GM18526 (cell line): Measurements from ENCODE around the gene FBLN2.

Source experiments
- POLR2A ChIP-seq: IDR thresholded peaks from 3 replicates; pipeline ENCODE4 v1.6.1; 2011; ENCODE audit not compliant: insufficient read length; ENCODE audit errors: extremely low read depth

FBLN2 gene

GRCh38 chr3:13509816-13510192 is 39.1 kb upstream of the FBLN2 start:
- TF ChIP-seq POLR2A, result no peak

DNA sequence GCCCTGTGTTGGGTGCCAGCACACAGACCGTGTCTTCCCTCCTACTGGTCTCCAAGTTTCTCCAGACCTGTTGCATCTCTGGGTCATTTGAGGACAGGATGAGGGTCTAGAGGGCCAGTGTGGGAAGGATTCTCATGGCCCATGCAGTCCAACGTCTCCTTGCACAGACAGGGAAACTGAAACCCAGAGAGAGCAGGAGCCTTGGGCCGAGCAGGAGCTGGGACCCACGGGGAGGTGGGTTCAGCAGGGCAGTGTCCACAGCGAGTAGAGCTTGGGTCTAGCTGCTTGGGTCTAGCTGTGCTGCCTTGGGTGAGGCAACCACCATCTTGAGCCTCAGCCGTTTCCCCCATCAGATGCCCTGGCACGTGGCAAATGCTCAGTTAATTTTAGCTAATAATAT is 36.5 kb upstream of the FBLN2 start:
- TF ChIP-seq POLR2A, result no peak

DNA sequence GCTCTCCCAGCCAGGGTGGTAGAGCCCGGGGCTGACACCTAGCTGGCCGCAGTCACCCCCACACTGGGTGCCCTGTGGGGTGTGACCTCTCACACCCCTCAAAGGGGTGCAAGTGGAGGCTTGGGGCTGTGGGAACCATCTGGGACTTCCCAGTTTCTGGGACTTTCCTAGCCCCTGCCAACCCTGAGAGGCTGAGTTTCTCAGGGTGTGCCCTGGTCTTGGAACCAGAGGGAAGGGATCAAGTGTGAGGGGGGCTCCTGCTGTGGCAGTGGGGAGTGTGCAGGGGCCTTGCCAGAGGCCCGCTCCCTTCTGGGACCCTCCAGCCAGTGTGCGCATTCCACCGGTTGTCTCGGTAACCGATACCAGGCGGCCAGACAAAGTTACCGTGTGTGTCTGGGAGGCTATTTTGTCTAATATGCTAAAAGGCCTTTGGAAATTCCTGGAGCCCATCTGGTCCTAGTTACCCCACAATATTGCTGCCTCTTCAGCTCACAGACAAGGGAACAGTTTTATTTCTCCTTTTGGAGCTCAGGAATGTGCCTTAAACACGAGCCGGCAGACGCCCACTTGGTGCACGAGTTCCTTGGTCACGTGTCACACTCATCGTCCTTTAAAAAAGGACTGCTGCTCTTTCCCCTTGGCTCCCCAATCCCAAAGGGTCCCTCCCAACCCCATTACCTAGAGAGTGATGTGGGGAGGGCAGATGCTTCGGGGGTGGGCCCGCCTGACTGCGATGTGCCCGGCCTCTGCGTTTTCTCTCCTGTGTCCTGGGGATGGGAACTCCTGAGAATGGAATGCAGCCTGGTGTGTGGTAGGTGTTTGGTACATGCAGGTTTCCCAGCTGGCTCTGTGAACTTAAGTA is 35.6 kb upstream of the FBLN2 start:
- TF ChIP-seq POLR2A, result no peak

DNA sequence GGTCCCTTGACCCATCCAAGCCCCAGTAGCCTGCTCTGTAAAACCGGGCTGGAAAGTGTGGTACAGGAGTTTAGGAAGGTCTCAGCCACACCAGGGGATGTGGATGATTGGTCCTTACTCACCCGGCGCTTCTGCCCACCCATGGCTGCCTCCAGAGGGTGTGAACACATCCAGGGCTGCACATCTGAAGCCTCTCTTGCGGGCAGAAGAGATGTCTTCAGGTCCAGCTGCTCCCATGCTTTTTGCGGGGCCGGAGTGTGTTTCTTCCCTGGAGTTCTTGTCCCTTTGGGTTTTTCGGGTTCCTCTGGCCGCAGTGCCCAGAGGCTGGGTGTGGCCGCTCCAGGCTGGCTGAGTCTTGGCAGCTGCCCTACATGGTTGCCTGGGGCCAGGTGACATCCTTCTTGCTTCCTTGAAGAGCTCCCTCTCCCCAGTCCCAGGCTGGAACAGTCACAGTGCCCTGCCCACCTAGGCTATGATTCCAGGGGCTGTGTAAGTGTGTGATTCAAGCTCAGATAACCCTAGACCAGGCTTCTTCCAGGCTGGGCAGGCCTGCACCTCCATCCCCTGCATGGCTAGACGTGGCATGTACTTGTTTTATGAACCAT is 34.9 kb upstream of the FBLN2 start:
- TF ChIP-seq POLR2A, result no peak

GRCh38 chr3:13514639-13515435 is 34.1 kb upstream of the FBLN2 start:
- no peak for TF ChIP-seq POLR2A

- TF ChIP-seq POLR2A, result no peak
These were observed 32.9 kb upstream of the FBLN2 start for GRCh38 chr3:13515786-13516759.

- no peak for TF ChIP-seq POLR2A
These were observed 32.2 kb upstream of the FBLN2 start for GRCh38 chr3:13516760-13517135.

GRCh38 chr3:13517253-13517977 is 31.5 kb upstream of the FBLN2 start:
- TF ChIP-seq POLR2A, result no peak

DNA sequence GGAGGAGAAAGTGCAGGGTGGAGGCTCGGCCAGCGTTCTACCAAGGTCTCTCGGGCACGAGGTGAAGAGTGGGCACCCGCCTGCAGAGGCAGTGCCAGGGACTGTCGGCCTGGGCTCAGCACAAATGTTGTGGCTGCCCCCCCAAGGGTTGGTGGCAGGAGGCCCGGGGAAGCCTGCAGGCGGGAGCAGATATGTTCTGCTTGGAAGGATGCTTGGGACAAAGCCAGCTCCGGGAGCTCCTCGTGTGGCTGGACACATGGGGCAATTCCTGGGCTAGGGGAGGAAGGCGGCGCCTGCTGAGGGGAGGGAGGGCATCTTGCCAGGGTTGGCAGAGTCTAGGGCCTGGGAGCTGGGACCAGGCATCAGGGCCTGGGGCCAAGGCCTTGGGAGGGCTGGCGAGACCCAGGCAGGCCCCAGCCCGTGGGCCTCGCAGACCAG is 30.4 kb upstream of the FBLN2 start:
- TF ChIP-seq POLR2A, result no peak

DNA sequence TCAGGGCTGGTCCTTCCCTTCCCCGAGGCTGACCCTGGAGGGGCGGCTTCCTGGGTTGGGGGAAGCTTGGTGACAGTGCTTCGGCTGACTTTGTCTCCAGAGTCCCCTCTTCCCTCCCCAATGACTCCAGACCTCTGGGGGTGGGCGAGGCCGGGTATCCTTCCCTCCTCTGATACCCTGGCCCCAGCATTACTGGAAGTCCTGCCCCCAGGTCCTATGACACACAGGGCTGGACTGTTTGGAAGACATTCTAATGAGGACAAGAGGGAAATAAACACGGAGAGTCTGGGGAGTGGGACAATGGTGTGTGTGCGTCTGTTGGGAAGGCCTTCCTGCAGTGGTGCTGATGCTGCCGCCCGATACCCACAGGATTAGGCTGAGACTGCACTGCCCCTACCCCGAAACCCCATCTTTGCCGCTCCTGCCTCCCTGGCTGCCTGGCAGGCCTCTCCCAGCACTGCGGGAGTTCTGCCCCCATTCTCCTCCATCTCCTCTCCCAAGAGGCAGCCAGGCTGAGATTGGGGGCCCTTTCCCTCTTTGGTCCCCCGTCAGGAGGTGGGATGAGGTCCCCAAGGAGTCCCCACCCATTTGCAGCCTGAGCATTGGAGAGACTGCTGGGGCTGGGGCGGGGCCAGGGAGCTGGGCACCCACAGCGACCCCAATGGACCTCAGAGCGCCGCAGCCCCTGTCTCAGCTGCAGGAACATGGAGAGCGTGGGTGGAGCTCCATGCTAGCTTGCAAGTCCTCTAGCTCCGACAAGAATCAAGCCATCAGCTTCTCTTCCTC is 29.7 kb upstream of the FBLN2 start:
- no peak for TF ChIP-seq POLR2A

GRCh38 chr3:13520326-13520880 is 28.5 kb upstream of the FBLN2 start:
- no peak for TF ChIP-seq POLR2A

DNA sequence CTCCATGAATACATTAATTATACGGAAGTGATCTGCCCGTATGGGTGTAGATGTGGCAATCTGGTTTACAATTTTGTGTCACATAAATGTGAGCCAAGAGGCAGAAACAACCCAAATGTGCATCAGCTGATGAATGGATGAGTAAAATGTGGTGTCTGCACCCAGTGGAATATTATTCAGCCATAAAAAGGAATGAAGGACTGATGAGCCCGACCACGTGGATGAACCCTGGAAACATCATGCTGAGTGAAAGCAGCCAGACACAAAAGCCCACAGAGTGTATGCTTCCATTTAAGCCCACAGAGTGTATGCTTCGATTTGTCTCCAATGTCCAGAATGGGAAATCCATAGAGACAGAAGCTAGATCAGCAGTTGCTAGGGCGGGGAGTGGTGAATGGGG is 27.6 kb upstream of the FBLN2 start:
- TF ChIP-seq POLR2A, result no peak

- no peak for TF ChIP-seq POLR2A
These were observed 26.7 kb upstream of the FBLN2 start for GRCh38 chr3:13522236-13522635.
